ENCODE data around the gene NINL.

DNA sequence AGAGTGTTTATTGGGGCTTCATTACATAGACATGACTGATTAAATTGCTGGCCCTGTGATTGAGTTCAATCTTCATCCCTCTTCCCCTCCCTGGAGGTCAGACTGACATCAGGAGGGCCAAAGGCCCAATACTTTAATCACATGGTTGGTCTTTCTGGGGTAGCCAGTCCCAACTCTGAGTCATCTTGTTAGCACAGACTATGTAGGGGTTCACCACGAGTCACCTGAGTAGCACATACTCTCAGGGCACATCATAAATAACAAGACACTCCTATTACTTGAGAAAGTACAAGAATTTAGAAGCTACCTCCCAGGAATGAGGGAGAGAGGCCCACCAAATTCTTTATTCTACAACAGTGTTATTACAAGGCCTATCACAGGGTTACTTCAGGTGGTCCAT, 166.6 kb downstream of the NINL start:
- TF ChIP-seq, protein P1, sequence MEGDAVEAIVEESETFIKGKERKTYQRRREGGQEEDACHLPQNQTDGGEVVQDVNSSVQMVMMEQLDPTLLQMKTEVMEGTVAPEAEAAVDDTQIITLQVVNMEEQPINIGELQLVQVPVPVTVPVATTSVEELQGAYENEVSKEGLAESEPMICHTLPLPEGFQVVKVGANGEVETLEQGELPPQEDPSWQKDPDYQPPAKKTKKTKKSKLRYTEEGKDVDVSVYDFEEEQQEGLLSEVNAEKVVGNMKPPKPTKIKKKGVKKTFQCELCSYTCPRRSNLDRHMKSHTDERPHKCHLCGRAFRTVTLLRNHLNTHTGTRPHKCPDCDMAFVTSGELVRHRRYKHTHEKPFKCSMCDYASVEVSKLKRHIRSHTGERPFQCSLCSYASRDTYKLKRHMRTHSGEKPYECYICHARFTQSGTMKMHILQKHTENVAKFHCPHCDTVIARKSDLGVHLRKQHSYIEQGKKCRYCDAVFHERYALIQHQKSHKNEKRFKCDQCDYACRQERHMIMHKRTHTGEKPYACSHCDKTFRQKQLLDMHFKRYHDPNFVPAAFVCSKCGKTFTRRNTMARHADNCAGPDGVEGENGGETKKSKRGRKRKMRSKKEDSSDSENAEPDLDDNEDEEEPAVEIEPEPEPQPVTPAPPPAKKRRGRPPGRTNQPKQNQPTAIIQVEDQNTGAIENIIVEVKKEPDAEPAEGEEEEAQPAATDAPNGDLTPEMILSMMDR (IDR thresholded peaks at IDR 0.05; ENCODE audit: low read depth, low read length) = no peak
- TF ChIP-seq POLR2A (IDR thresholded peaks at IDR 0.05; ENCODE audit: extremely low read depth, insufficient read length) (no peak), MYC (IDR thresholded peaks at IDR 0.05; ENCODE audit: low read depth, low read length) (no peak)
- TF ChIP-seq, protein P2, sequence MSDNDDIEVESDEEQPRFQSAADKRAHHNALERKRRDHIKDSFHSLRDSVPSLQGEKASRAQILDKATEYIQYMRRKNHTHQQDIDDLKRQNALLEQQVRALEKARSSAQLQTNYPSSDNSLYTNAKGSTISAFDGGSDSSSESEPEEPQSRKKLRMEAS (IDR thresholded peaks at IDR 0.05; ENCODE audit: low read depth, low read length) = no peak

Measured in NB4 (cell line).